Gastrocnemius medialis (tissue), 4 donors: ENCODE results near the gene MGA.

ENCODE experiments used
- POLR2A ChIP-seq, 2 donors: fragments of 450-650 bp; IDR thresholded peaks; one replicate each; pipeline ENCODE4 v1.6.1; 2017; ENCODE audit warnings: antibody characterized with exemption in 2 of 2, mild to moderate bottlenecking in 2 of 2, moderate library complexity in 2 of 2
- TF ChIP-seq, protein P1 (sequence below), 5 experiments: fragments of 450-650 bp in 3 of 5; fragments of 200-600 bp in 2 of 5; sonication (generic) in 2 of 5; IDR thresholded peaks in 4 of 5; conservative IDR thresholded peaks in 1 of 5; 1 replicate in 4 of 5; 2 replicates in 1 of 5; pipeline ENCODE4 v1.5.1; 2016 to 2019; ENCODE audit warnings: antibody characterized with exemption in 5 of 5, mild to moderate bottlenecking in 3 of 5, moderate library complexity in 3 of 5

DNA sequence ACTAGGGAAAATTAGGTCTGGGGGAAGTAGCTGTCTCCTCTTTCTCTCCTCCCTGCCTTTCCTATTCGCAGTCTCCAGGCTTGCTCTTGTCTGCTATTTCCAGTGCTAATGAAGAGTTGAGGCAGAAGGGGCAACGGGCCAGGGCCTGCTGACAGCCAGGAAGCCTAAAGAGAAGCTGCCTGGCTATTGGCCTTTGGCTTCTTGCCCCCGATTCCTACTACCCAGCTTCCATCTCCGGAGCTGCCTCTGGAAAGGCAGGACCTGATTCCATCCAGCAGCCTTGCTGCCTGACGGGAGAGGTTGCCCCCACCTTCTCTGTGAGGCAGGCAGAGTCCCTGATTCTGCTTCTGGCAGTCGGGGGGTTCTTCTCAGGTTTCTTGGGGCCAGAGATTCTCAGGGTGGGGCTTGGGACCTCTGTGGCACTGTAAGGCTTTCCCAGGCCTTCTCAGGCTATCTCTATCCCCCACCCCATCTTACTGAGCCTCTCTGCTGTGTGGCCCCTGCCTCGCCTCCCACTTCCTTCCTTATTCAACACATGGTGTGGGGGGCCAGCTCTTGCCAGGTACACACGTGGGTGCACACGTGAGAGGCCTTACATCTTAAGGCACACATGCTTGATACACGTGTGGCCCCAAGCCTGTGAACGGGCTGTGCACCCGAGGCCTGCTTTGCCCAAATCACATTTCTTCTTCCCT, 149.5 kb downstream of the MGA start:
- TF ChIP-seq, protein P1, sequence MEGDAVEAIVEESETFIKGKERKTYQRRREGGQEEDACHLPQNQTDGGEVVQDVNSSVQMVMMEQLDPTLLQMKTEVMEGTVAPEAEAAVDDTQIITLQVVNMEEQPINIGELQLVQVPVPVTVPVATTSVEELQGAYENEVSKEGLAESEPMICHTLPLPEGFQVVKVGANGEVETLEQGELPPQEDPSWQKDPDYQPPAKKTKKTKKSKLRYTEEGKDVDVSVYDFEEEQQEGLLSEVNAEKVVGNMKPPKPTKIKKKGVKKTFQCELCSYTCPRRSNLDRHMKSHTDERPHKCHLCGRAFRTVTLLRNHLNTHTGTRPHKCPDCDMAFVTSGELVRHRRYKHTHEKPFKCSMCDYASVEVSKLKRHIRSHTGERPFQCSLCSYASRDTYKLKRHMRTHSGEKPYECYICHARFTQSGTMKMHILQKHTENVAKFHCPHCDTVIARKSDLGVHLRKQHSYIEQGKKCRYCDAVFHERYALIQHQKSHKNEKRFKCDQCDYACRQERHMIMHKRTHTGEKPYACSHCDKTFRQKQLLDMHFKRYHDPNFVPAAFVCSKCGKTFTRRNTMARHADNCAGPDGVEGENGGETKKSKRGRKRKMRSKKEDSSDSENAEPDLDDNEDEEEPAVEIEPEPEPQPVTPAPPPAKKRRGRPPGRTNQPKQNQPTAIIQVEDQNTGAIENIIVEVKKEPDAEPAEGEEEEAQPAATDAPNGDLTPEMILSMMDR (IDR thresholded peaks at IDR 0.05 in 4 of 5, conservative IDR thresholded peaks at IDR 0.05 in 1 of 5) = no peak
- TF ChIP-seq POLR2A (IDR thresholded peaks at IDR 0.05) = no peak
